GF-D8 (cell line): ENCODE measurements around the gene NADK2.

Experiments used
- DNase-seq: peaks from one replicate; lab custom pipeline; 2025; lab: John Stamatoyannopoulos, UW

Gene NADK2

DNA sequence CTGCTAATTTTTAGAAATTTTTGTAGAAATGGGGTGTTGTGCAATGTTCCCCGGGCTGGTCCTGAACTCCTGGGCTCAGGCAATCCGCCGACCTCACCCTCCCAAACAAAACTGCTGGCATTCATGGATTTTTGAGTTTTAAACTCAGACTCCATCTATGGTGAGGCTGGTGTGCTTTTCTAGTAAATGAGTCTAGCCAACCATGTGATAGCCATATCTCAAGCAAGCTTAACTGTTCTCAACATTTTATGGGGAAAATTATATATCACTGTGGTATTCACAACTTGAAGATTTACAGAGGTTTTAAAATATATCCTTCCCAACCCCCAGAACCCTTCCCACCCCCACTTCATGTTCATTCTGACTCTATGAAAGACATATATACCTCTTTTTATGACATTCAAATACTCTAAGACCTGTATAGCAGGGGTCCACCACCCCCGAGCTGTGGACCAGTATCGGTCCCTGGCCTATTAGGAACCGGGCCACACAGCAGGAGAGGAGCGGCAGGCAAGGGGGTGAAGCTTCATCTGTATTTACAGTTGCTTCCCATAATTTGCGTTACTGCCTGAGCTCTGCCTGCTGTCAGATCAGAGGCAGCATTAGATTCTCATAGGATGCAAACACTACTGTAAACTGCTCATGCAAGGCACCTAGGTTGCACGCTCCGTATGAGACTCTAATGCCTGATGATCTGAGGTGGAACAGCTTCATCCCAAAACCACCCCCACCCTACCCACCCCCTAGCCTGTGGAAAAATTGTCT, 4.5 kb upstream of the NADK2 start:
- DNase-seq: no peak

DNA sequence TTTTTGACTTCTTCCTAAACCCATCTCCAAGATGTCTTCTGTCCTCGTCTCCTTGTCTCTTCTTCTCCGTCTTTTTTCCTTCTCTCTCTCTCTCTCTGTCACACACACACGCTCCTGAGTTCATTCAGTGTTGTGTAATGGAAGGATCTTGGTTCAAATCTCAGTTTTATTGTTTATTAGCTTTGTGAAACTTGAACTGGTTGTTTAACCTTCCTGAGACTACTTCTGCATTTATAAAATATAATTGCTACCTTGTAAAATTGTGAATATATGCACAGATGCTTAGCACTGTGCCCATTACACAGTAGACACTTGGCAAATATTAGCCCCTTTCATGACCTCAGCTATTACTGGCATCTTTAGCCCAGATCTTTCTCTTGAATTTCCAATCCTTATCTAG, 2.4 kb upstream of the NADK2 start:
- DNase-seq: no peak

DNA sequence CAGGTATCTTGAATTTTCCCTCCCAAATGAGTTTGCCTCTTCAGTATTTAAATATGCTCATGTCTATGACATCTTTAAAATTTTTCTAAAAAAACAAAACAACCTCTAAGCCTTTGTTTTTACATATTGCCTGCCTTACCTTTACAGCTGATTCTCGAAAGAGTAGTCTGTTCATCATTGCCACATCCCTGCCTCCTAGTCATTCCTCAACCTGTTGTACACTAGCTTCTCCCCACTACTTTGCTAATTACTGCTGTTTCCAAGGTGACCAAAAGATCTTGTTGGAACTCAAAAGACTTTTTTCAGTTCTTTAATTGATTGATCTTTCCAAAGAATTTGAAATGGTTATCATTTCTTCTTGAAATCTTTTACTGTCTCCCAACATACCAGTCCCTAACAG, 1.9 kb upstream of the NADK2 start:
- DNase-seq: no peak

DNA sequence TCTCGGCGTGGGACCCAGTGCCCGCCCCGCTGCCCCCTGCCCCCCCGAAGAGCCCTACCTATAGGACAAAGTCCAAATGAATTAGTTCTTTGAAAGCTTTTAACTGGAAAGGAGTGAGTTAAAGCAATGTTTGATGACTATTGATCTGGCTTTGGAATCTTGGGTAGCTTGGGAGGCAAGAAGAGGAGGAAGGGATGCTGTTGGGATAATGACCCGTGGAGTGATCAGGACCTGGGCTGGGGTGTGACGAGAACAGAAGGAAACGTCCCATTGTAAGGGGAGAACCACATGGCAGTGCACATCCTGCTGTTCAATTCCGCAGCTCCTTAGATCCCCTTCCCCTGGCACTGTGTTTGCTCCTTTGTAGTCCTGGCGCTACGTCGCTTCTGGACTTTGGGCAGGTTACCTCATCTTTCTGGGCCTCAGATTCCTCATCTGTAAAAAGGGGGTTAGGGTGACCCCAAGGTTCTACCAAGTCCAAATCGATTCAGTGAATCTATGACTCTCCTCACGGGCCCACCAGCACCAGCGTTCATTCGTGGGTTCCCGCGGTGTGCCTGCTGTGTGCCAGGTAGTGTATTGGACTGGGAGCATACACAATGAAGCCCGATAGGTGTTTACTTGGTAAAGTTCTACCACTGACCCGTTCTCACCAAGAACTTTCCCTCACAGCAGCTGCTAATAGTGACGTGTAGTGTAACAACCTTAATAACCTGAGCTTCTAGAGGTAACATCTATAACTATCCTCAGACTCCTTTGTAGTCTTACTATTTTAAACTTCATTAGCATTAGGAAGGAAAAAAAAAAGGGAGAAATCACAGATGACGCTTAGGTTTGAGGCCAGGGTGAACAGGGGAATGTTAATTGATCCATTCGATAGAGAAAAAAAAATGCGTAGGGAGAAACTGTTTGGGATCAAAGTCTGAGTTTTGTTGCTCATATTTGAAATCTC, 1.1 kb upstream of the NADK2 start:
- no peak for DNase-seq

DNA sequence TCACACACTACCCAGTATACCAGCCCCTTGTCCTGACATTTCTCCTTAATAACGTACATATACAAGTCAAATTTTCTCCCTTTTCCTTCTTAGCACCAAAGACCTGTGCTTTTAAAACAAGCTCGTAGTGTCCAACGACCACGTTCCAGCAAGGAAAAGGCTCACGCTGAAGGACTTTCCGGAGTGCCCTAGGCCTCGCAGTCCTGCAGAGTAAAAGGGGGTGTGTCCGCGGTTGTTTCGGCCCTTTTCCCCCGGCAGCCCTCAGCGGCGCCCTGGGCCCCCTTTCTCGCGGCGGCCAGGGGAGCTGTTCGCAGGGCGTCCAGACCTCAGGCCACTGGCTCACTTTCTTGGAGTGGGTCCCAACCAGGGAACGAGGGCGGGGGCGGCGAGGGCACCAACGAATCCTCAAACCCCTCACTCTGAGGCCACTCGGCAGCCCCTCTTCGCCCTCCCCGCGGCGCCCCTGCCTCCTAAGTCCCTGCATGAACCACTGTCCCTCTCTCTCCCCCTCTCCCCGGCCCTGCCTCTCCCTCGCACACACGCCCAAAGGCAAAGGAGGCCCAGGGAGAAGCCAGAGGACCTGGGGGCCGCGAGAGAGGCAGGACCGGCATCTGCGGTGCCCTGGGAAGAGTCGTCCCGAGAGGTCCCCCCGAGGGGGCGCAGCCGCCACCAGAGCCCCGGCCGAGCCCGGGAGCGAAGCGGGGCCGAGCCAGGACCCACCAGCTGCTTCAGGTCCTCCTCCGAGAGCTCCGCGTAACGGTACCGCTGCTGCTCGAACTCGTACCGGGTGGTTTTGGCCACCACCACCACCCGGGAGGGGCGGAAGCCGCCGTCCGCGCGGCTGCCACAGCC, 720 bp downstream of the NADK2 start:
- peak; percentile 27 for DNase-seq

DNA sequence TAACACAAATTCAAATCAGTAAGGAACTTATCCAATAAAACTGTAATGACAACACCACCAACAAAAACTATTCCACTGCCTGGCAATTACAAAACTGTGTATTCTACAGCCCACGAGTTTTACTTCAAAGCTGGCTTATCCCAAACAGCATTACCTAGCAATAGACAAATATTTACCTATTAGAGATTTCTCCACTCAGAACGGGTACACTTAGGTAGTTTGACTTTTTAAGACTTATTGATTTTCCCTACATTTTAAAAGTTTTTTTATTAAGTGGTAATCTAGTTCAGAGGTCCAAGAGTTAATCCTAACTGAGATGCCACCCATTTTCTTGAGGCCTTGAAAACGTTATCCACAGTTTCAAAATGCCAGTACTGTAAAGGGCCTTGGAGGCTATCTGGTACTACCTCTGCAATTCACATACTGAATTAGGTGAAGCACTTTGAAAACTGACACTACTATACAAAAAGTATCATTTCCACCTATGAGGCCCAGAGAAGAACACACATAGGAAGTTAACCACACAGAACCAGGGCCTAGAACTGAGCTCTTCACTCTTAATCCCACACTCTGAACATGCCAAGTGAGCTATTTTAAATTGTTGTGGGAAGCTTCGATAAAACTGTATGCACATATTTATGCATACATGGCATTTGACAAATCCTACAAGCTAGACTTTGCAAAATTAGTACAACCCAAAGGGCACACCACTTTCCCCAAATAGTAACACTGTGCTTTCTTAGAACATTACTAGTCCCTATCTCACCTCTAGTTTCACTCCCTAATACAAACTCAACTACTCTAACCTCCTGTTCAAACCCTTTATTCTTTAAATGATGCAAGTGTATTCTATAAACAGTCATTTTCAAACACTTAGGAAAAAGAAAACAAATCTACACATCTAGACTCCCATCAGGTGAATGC, 2.1 kb downstream of the NADK2 start:
- DNase-seq: no peak

DNA sequence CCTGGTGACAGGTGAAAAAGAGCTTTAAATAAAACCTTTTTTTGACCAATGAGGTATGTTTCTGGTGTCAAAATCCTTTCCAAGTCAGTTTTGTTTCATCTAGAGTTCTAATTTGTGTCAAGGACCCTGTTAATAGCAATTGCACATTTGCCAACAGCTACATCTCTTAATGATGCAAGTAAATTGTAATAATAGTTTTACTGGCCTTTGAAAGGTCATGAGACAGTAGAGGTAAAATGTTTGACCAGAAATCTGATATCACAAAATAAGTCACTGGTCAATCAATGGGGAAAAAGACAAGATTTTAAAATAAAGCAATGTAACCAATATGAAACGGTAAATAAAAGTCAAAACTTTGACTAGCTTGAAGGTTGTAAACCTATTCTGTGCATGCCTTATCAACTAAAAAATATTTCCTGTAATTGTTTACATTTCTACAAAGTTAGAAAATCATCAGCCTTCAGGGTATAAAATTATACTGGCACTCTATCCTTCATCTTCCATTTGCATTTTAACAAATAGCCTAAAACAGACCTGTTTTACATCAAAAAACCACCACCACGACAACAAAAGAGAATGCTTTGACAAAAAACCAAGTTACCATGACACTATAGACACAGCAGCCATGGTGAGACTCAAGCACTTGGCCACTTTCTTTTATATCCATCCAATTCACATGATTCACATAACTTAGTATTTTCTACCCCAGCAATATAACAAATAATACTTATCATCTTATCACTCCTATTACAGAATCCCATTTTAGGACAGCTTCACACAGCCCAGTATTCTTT, 3.0 kb downstream of the NADK2 start:
- DNase-seq: no peak

DNA sequence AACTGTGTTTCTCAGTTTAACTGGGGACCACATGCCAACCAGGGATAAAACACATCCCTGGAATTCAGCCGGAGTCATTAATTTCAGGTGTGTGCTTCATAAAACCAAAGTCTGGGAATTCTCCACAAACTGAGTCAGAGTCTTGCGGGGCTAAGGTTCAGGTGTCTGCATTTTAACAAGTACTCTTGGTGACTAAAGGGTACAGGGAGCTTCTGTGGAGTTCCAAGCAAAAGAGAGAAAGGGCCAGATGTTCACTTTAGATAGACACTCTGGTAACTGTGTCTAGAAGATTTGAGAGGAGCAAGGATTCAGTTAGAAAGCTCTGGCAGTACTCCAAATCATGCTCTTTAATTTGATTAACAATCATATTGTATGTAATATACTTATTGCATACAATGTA, 4.0 kb downstream of the NADK2 start:
- no peak for DNase-seq

DNA sequence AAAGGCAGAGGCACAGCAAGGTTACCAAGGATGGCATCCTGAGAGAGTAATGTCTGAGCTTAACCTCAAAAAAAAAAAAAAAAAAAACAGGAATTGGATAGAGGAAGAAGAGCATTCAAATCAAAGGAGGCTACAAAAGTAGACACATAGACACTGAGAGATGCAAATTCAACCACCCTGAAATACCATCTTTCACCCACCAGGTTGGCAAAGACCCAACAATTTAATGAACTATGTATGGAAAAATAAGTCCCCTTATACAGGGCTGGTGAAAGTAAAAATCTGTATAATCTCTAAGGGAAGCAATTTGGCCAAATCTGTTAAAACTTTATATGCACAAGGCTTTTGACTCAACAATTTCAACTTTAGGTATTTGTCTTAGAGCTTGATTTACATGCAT, 4.9 kb downstream of the NADK2 start:
- peak; percentile 5 for DNase-seq

DNA sequence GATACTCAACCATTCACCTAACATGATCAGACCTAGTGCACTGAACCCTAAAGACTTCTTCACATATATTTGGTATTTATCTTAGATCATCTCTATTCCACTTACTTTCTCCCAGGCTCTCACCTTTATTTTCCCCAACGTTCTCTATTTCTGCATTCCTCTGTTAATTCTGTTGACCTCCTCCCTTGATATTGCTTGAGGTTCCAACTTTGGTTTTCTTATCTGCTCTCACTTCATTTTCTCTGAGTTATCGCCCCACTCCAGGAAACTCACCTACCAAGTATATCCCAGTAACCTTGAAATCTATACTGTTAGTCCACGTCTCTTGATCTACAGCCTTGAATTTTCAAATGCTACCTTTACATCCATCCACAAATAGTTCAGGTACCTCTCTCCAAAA, 9.2 kb downstream of the NADK2 start:
- DNase-seq: no peak

DNA sequence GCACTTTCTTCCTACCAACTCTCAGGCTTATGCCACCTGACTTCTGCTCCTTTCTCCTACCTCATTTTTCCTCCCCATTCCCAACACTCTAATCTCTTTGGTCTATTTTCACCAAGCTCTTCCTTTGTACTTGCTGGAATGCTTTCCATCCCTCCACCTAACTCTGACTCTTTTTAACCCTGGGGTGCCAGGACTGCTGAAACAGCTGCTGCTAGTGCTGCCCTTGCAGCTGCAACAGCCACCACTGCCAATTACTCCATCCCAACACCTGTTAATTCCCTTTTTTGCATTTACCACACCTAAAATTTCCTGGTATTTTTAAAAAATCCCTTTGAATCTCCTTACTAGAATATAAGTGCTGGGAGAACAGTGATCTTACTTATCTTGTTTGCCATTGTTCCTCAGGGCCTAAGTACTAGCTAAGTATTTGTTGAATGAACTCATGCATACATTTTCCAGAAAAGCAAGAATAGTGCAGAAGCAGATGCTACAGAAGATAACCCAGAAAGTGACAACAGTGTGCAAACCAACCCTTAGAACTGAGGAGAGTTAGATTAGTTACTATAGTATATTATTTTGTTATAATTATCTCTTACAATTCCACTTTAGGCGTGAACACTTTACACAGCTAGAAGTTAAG, 11.5 kb downstream of the NADK2 start:
- DNase-seq: no peak

DNA sequence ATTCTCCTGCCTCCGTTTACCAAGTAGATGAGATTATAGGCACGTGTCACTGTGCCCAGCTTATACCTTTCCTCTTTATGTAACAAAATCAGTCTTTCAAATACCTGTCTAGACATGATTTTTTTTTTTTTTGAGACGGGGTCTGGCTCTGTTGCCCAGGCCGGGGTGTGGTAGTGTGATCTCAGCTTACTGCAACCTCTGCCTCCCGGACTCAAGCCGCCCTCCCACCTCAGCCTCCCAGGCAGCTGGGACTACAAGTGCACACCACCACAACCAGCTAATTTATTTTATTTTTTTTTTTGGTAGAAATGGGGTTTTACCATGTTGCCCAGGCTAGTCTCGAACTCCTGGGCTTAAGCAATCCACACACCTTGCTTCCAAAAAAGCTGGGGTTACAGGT, 13.2 kb downstream of the NADK2 start:
- no peak for DNase-seq

DNA sequence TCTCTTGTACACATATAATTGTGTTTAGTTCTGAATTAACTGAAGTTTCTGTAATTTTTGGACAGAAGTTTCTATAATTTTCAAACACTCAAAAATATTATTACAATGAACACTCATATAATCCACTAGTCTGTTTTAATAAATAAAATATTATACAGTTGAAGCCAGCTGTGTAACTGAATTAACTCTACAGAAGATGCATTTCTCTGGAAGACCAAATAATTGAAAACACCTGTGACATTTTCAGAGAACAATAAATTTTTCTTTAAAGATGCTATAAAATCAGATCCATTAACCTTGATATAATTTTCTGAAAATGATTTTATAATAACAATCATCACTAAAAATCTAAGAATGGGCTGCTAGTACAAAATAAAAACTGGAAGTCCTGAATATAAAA, 14.7 kb downstream of the NADK2 start:
- no peak for DNase-seq

DNA sequence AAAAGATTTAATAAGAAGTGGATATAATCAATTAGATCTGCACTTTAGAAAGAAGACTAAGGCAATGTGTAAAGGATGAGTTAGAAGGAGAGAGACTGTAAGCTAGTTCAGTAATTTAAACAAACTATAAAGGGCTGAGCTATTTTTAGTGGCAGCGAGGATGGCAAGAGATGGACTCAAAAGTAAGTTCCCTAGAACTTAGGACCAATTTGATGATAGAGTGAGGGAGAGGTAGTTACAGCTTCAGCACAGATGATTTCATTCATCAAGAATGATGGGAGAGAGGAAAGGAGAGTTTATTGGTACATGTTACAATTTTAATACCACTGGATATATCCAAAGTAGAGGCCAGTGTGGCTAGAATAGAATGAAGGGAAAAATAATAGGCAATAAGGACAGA, 19.1 kb downstream of the NADK2 start:
- DNase-seq: no peak

DNA sequence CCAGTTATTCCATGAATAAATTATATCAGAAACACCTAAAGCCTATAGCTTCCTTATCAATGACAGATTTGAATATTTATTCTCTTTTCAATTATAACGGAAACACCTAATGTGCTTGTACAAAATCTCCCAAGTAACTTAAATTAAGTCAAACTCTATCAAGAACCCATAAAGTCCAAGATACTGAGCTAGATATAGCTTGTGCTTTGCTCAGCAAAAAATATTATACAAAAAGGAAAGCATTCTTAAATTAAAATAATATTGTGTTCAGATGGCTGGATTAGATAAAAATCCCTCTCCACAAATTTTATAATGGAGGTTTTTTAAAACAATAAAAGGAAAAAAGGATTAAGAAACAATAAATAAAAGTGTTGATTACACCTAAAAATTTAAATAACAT, 23.7 kb downstream of the NADK2 start:
- DNase-seq: no peak

DNA sequence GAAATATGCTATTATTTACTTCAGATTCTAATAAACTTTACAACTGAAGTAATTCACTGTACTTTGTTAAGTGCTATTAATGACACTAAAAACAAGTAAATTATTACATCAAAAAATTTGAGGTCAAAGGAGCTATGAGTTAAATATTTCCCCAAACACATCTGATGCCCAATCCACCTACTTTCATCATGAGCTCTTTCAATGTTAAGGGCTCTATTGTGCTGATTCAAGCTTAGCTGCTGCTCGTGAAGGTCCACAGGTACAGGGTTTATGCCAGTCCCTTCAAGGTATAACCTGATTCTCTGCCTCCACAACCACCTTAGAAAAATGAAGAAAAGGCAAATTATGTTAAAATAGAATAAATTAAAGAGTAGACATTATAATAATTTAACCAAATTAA, 24.2 kb downstream of the NADK2 start:
- DNase-seq: no peak

DNA sequence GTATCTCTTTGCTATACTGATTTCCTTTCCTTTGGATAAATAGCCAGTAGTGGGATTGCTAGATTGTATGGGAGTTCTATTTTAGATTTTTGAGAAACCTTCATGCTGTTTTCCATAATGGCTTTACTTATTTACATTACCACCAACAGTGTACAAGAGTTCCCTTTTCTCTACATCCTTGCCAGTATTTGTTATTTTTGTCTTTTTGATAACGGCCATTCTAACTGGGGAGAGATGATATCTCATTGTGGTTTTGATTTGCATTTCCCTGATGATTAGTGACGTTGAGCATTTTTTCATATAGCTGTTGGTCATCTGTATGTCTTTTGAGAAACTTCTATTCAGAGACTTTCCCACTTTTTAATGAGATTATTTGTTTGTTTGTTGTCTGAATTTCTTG, 25.8 kb downstream of the NADK2 start:
- no peak for DNase-seq

DNA sequence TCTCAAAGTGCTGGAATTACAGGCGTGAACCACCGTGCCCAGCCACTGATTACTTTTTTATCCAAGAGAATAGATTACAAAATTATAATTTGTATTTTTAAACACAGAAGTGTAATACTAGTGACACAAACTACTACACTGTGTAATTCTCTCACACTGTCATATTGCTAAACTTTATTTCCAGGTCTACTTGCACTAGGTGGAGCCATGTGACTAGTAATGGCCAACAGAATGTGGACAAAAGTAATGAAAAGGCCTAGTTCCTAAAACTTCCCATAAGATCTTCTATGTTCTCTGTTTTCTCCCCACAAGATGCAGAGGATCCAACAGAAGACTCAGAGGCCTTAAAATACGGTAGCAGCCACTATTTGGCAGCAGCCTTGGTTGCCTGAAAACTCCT, 27.3 kb downstream of the NADK2 start:
- DNase-seq: no peak

DNA sequence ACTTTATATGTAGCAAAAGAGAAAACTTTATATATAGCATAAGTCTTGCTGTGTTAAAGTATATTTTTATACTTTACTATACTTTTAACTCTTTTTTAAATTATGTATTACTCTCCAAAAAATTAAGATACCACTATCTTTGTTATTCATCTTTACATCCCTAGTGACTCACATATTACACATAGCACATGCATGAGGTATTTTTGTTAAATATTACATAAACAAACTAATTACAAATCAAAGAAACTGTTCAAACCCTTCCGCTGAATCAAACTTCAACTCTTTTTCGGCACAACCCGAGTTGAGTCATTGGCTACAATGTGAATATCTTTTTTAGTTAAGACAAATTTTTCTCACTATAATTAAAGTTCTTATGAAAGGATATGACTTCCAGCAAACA, 32.1 kb downstream of the NADK2 start:
- DNase-seq: no peak

DNA sequence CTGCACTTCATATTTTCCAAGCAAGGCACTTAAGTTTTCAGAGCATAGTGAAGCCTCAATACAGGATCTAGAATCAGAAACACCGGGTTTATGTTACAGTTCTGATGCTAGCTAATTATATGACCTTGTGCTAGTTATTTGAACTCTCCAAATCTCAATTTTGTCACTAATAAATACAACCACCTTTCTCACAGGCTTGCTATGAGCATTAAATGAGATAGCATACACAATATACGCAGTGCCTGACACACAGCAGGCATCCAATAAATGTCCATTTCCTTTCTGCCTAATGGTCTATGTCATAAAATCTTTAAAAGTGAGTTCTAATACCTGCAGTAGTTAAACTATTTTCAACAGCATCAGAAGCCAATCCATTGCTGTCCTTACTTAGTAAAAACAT, 32.9 kb downstream of the NADK2 start:
- no peak for DNase-seq
